COLO829 (cell line): Measurements from ENCODE around the gene HNRNPL.
"Not testable (repeated sequence)": the region's sequence is repeated elsewhere in the genome, so short reads cannot be mapped to it uniquely, and the experiment has no call there.

Source experiments
- DNase-seq: peaks from one replicate; pipeline ENCODE4 v3.0.0; 2012; ENCODE audit warnings: low spot score

HNRNPL gene

DNA sequence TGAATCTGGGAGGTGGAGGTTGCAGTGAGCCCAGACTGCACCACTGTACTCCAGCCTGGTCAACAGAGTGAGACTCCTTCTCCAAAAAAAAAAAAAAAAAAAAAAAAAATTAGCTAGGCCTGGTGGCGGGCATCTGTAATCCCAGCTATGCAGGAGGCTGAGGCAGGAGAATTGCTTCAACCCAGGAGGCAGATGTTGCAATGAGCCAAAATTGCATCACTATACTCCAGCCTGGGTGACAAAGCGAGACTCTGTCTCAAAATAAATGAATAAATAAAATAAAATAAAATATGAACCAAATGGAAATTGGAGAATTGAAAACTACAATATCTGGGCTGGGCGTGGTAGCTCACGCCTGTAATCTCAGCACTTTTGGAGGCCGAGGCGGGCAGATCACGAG lies 20.6 kb downstream of the HNRNPL start:
- DNase-seq = not testable (repeated sequence)

DNA sequence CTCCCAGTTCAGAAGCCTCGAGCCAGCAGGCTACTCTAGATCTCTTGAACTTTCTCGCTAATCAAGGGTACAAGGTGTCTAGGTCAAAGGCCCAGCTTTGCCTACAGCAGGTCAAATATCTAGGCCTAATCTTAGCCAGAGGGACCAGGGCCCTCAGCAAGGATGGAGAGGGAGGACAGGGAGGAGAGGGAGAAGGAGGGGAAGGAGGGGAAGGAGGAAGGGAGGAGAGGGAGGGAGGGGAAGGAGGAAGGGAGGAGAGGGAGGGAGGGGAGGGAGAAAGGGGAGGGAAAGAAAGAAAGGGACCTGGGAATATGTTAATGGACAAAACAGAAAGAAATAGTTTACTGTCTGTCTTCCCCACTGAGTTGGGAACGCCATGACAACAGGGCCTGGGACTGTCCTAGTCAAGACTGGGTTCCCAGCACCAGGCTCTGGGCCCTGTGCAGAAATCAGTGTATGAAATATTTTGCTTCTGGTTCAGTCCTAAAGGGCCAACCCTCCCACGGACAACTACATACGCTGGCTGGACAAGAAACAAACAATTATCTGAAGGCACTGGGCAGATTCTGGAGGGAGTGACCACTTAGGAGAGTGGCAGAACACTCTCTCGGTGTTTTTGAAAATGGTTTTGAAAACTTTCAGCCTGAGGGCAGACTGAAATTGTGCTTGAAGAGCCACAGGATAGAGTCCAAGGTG lies 22.8 kb downstream of the HNRNPL start:
- no peak for DNase-seq

DNA sequence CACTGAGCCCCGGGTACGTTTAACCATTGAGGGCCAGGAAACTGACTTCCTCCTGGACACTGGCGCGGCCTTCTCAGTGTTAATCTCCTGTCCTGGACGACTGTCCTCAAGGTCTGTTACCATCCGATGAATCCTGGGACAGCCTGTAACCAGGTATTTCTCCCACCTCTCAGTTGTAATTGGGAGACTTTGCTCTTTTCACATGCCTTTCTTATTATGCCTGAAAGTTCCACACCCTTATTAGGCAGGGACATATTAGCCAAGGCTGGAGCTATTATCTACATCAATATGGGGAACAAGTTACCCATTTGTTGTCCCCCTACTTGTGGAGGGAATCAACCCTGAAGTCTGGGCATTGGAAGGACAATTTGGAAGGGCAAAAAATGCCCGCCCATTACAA lies 23.9 kb downstream of the HNRNPL start:
- DNase-seq = not testable (repeated sequence)

DNA sequence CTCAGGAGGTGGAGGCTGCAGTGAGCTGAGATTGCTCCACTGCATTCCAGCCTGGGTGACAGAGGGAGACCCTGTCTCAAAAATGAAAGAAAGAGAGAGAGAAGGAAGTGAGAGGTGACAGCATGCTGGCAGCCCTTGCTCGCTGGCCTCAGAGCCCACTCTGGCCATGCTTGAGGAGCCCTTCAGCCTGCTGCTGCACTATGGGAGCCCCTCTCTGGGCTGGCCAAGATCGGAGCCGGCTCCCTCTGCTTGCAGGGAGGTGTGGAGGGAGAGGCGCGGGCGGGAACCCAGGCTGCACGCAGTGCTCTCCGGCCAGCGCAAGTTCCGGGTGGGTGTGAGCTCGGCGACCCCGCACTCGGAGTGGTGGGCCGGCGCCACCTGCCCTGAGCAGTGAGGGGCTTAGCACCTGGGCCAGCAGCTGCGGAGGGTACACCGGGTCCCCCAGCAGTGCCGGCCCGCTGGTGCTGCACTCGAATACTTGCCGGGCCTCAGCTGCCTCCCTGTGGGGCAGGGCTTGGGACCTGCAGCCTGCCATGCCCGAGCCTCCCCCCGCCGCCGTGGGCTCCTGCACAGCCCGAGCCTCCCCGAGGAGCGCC lies 28.5 kb downstream of the HNRNPL start:
- DNase-seq = not testable (repeated sequence)

DNA sequence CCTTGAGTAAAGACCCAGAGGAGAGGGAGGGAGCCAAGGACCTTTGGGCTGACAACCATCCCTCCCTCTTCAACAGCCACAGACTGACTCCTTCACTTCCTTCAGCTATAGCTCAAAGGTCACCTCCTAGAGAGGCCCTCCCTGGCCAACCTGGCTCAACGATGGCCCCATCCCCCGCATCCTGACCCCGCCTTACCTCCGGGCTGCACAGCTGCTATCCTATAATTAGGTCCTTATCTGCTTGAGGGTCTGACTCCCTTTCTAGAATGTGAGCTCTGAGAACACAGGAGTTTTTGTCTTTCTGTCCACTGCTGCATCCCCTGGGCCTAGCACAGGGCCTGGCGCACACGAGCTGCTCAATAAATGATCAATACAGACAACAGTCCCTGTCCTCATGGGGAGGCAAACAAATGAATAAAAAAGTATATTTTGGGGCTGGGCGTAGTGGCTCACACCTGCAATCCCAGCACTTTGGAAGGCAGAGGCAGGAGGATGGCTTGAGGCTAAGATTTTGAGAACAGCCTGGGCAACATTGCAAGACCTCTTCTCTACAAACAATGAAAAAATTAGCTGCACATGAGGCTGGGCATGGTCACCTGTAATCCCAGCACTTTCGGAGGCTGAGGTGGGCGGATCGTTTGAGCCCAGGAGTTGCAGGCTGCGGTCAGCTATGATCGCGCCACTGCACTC lies 30.4 kb downstream of the HNRNPL start:
- DNase-seq = peak; percentile 42

DNA sequence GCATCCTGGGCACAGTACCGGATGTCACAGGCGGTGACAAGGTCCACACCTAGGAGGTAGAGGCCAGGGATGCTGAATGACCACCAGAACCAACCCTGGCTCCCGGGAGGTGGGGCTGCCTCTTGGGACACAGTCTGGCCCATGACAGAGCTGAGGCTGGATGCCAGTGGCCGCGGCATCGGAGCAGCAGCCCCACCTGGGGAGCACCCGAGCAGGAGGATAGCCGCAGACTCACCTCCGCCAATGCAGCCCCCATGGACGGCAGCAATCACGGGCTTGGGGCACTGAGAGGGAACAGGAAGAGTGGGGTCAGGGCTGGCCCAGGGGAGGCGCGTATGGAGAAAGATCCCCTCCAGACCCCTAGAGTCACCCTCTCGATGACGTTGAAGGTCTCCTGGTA lies 32.7 kb downstream of the HNRNPL start:
- DNase-seq = no peak

DNA sequence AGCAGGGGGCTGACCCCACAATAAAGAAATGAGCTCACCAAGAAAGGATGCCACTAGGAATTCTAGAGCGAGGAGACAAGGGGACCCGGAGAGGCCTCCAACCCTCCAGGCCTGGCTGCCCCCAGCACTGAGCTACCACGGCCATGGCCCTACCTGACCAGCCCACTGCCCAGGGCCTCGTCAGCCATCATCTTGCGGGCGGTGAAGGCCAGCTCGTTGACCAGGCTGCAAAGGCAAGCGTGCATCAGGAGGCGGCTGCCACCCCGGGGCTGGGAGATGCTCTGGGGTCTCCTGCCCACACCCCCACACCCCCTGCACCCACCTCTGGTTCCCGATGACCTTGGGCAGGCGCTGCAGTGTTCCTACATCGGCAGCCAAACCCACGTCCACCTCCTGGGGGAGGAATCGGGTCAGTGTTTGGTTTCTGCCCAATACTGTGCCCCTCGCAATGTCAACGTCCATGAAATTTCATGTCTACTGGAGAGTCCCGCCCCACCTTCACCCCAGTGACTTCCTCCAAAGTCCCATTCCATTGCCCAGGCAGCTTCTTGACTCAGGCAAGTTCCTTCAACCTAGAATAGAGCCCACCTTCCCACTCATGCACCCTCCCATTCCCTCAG lies 33.5 kb downstream of the HNRNPL start:
- no peak for DNase-seq

DNA sequence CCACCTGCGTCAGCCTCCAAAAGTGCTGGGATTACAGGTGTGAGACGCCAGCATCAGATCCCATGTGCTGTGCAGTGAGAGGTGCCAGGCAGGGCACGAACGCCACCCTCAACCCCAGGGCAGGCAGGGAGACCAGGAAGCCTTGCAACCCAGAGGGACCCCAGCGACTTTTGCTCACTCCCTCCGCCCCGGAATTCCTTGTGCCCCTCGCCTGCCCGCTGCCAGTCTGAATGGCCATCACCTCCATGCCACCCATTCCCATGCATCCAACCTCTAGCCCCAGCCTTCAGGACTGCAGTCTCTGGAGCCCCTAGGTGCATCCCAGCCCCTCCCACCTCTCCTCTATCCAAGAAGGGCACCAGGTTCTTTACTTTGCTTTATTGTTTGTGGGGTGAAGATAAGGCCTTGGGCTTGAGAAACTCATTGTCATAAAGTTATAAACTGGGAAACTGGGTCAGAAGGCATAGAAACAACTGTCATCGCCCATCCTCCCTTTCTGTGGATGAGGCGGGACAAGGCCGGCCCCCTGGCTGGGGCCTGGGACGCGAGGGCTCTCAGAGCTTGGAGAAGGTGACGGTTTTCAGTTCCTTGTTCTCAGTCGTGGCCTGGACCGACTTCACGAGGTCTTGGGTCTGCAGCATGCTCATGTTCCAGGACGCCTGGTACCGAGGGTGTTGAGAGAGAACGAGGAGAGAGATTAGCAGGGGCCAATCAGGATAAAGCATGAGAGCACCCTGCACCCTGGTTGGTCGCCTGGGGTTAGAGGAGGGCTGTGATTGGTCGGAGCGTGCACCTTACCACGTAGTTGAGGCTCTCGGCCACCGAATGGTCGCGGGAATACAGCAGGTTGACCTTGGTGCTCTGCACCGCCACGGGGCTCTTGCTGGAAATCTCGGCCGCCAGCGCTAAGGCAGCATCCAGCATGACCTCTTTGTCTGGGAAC lies 34.5 kb downstream of the HNRNPL start:
- DNase-seq = no peak

DNA sequence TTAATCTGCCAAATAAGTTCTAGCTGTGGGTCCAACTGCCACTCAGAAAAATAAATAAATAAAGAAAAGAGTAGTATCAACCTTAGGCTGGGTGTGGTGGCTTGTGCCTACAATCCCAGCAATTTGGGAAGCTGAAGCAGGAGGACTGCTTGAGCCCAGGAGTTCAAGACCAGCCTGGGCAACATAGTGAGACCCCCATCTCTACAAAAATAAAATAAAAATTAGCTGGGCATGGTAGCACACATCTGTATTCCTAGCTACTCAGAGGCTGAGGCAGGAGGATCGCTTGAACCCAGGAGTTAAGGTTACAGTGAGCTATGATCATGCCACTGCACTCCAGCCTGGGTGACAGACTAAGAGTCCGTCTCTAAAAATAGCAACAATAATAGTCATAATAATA lies 35.9 kb downstream of the HNRNPL start:
- DNase-seq = not testable (repeated sequence)

DNA sequence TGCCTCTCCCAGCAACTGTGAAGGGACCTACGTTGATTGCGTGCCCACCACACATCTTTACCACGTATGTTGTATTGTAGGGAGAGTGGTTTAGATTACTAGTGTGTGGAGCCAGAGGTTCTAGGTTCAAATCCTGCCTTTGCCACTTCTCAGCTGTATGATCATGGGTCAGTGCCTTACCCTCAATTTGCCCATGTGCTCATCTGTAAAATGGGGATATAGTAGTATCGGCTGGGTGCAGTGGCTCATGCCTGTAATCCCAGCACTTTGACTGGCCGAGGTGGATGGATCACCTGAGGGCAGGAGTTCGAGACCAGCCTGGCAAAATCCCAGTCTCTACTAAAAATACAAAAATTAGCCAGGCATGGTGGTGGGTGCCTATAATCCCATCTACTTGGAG lies 36.5 kb downstream of the HNRNPL start:
- DNase-seq = no peak

DNA sequence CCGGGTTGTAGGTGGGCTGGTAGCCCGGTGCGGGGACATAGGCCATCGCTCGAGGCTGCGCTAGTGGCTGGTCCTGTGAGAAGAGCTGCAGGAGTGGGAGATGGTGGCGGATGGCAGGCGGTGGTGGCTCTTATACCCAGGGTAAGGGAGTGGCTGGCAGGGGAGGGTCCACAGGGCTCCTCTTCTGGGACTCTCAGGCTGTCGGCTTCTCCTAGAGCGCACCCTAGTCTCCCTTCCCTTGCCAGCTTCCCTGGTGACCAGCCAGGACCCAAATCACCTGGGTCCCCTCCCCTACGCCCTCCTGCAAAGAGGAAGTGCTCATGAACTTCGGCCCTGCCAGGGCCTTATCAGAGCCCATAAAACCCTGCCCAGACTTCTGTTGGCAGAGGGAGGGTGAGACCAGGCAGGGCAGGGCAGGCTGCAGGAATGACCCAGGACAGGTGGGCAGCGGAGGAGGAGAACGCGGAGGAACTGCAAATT lies 36.9 kb downstream of the HNRNPL start, which contains the start of gene LGALS4:
Gene LGALS4 (minus strand): TSS at position 105 of the 480 bp plus-strand sequence. CDS start 59 bp downstream, at position 46.
- no peak for DNase-seq

DNA sequence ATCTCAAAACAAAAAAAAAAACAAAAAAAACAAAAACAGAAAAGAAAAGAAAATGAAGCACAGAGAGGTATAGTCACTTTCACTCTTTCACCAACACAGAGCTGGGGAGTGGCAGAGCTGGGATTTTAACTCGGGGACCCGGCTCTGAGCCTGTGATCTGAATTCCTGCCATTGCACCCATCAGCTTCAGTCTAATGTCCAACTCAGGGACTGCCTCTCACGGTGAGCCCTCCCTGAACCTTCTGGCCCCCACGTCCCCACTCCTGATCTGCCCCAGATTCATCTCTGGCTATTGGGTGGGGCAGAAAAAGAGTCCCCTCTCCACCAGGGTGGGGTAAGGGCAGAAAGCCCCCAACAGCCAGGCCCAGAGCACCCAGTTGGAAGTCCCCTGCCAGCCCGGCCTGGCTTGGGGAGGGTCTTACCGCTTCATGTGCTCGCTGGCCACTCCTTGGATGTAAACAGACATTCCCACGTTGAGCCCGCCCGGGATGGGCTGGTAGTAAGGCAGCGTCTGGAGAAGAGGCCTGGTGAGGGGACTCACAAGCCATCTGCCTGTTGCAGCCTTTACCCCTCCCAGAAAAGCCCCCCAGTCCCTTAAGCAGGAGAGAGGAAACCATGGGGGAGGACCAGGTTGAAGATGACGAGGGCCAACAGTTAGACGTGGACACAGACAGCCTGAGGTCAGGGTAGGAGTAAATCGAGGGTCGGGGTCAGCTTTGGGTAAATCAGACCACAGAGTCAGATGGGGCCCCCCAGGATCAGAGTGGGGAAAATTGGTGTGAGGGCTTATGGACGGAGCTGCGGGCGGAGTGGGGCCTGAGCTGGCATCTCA lies 37.6 kb downstream of the HNRNPL start:
- no peak for DNase-seq

DNA sequence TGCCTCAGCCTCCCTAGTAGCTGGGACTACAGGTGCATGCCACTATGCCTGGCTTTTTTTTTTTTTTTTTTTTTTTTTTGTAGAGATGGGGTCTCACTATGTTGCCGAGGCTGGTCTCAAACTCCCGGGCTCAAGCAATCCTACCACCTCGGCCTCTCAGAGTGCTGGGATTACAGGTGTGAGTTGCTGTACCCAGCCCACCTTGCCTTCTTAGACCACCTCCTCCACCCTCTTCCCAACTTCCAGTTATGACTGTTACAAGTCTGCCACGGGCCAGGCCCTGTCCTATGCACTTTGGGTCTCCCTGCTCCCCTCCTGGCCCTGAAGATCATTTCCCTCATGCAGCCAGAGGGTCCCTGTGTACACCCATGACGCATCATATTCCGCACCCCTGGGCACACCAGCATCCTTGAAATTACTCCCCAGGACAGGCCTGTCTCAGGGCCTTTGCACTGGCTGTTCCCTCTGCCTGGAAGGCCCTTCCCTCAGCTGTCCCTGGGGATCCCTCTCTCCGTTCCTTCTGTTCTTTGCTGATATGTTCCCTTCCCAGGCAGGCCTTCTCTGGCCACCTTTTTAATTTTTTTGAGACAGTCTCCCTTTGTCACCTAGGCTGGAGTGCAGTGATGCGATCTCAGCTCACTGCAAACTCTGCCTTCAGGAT lies 40.1 kb downstream of the HNRNPL start:
- no peak for DNase-seq

DNA sequence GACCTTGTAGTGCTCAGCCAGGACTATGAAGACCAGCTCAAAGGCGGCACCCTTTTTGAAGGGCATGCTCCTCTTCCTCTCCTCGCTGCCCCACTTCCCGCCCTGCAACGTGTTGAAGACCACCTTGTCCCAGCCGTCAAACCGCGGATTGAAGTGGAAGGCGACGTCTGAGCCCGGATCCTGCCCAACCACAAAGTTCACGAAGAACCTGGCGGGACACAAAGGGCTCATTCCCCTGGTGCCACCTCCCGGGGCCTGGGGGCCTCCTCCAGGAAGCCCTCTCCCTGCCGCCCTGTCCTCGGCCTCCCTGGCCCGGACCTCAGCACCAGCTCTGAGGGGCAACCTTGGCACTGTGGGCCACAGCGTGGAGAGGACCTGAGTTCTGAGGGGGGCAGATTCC lies 41.0 kb downstream of the HNRNPL start:
- DNase-seq = no peak

DNA sequence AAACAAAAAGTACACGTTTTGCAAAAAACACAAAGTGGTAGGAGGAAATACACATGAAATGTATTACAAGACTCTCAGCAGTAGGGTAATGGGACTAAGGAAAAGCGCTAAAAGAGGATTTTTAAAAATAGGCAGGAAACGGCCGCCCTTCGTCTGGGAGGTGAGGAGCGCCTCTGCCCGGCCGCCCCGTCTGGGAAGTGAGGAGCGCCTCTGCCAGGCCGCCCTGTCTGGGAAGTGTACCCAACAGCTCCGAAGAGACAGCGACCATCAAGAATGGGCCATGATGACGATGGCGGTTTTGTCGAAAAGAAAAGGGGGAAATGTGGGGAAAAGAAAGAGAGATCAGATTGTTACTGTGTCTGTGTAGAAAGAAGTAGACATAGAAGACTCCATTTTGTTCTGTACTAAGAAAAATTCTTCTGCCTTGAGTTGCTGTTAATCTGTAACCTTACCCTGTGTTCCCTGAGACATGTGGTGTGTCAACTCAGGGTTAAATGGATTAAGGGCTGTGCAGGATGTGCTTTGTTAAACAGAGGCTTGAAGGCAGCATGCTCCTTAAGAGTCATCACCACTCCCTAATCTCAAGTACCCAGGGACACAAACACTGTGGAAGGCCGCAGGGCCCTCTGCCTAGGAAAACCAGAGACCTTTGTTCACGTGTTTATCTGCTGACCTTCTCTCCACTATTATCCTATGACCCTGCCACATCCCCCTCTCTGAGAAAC lies 42.2 kb downstream of the HNRNPL start:
- DNase-seq = not testable (repeated sequence)

DNA sequence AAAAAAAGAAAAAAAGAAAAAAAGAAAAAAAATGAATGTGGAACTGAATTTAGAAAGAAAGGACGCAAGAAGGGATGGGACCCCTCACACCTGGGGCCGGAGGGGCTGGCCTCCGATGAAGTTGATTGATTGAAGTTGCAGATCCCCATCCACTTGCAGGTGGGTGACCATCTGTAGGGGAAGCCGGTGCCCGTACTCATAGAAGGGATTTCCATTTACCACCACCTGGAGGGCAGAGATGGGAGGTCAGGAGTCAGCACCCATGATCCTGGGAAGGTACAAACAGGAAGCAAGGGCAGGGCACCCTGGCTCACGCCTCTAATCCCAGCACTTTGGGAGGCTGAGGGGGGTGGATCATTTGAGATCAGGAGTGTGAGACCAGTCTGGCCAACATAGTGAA lies 43.4 kb downstream of the HNRNPL start:
- no peak for DNase-seq

DNA sequence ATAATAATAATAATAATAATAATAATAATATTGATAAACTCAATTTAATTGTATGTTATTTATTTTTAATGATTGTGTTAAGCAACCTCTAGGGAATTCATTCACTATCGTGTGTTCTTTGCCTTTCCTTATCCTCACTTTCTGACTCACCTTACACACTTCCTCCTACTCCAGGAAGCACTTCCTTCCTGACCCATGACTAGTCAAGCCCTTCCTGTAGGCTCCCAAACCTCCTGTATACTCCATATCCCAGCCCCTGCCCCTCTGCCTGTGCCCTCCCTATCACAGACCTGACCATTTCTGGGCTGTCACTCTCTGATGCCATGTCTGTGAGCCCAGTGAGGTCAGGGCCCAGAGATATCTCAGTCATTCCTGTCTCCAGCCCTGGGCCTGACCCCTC lies 44.6 kb downstream of the HNRNPL start:
- DNase-seq = no peak

DNA sequence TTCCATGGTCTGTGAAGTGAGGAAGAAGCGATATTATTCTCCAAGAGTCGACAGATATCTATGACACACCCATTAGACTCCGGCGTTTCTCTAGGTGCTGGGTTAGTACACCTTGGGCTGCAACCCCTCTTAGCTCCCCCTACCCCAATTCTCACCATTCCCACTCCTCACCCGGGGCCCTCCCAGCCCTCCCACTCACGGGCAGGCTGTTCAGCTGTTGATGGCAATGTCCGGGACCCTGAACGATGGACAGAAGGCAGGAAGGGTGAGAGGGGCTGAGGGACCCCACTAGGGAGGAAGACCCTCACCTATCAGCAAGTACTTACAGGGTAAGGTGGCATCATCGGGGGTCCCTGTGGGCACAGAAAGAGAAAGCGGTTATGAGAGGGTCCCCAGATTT lies 46.2 kb downstream of the HNRNPL start:
- DNase-seq = no peak

DNA sequence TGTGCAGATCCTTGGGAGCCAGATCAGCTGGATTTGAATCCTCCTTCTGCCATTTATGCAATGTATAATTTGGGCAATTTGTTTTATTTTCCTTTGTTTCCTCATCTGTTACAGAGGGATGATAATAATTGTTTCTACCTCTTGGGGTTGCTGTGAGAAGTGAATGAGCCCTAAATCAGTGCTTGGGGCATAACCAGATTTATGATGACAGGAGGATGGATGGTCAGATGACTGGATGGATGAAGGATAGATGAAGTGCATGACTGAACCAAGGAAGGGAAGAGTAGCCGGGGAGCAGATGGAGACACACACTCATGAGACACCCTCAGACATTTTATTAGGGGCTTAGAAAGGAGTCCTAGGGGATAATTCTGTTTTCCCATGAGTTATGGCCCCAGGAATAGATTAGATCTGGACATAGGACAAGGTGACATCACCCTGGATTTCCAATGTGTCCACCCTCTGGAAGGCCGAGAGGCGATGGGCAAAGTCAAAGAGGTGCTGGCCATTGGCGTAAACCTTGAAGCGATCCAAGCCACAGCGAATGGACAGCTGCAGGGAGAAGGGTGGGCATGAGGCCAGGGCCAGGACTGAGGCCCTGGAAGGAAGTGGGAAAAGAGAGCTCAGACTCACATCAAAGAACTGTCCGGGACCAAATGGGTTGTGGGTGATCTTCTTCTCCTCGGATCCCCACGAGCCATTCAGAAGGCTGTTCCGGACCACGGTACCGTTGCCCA lies 48.3 kb downstream of the HNRNPL start:
- no peak for DNase-seq
